ENCODE measurements around the gene CCK. TPM values are rescaled to one million over a fixed set of nuclear protein-coding genes. Genes with fewer than 3 reads are reported as not detected.
A peak's percentile ranks its signal among the peaks of the same experiment; 100 is the strongest.
"Not testable (repeated sequence)": the region's sequence is repeated elsewhere in the genome, so short reads cannot be mapped to it uniquely, and the experiment has no call there.

Gene CCK, protein sequence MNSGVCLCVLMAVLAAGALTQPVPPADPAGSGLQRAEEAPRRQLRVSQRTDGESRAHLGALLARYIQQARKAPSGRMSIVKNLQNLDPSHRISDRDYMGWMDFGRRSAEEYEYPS
- total RNA-seq (ENCODE audit: insufficient read depth, low replicate concordance): 12.8 TPM

DNA sequence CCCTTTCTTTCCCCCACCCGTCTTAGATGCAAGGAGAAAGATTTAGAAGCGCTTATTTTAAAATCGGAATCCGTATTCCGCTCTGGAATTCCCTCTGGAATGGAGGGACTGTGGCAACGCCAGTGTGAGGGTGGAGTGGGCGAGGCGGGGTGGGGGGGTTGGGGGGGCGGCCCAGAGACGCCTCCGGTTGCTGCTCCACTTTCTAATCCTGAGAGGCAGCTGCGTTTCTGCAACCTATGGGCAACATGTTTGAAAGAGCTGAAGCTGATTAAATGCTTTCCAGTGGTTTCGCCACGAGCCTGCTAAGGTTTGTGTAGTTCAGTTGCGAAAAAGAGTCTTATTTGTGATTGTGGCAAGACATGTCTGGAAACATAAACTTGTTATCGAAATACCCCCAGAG lies at the start of gene CCK:
Gene CCK, minus strand, starts transcription at position 101 of the 400 bp plus-strand sequence. CDS start 2,555 bp downstream, outside the sequence.
- DNase-seq (ENCODE audit: low spot score): no peak

DNA sequence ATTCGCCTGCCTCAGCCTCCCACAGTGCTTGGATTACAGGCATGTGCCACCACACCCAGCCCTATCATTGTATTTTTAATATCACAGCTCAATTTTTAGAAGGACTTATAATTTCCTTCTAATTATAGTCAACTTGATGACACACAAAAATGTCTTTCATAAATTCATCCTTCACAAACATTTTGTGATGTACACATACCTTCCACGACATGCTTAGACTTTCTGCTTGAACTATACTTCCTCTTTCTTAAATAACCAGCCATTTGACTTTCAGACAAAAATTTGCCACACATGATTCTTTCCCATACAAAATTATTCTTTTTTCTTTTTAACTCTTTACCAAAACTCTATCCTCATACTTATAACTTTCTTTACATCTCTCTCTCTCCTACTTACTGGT lies 48.4 kb upstream of the CCK start:
- DNase-seq (ENCODE audit: low spot score): no peak

DNA sequence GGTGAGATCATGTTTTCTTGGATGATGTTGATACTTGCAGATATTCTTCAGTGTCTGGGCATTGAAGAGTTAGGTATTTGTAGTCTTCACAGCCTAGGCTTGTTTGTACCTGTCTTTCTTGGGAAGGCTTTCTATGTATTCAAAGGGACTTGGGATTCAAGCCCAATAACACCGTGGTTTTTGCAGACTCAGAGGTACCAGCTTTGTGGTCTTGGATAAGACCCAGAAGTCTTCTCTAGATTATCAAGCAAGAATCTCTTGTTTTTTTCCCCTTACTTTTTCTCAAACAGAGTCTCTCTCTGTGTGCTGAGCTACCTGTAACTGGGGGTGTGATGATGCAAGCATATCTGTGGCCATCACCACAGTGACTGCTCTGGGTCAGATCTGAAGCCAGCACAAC lies 42.7 kb upstream of the CCK start:
- DNase-seq (ENCODE audit: low spot score): no peak

DNA sequence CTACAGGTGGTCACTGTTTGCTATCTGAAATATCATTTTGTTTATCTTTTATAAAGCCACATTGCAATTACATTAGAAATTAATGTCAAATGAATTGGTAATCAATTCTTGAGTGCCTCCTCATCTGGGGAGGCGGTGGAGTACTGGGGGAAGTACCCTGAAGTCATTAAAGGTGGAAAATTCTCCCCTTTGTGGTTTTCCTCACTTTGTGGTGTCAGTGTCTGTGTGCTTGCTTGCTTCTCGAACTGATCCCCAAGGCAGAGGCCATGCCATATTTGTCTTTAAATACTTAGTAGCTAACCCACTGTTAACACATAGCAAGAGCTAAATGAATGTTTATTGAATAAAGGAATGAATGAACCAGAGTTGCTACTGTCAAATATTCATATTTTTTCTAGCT lies 40.5 kb upstream of the CCK start:
- no peak for DNase-seq (ENCODE audit: low spot score)

DNA sequence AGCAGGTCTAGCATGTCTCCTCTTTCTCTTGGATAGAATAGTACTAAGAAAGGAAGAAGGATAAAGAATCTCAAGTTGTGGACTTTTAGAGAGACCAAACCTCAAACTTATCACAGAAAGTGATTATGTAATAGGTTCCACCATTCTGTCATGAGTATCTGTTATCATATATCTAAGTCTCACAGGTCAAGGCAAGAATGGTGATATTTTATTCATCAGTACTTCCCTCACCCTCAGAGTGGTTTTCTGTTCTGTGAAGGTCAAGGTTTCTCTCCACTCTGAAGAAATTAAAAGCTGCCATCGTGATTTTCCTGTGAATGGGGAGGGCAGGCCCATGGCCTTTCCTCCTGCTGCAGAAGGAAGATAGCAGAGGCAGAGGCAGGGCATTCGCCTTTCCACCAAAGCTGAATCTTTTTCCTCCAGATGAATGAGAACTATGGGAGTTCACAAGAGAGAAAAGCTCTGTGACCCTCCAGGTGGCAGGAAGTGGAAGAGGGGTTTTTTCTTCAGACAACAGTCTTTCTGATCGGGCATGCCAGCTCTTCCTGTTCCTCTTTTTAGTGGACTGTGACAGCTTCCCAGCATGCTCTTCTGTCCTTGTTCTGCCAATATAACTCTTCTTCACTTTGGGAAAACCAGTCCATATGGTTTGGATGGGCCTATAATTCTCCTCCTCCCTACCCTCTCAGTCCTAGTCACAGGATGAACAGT lies 37.1 kb upstream of the CCK start:
- DNase-seq (ENCODE audit: low spot score): no peak

DNA sequence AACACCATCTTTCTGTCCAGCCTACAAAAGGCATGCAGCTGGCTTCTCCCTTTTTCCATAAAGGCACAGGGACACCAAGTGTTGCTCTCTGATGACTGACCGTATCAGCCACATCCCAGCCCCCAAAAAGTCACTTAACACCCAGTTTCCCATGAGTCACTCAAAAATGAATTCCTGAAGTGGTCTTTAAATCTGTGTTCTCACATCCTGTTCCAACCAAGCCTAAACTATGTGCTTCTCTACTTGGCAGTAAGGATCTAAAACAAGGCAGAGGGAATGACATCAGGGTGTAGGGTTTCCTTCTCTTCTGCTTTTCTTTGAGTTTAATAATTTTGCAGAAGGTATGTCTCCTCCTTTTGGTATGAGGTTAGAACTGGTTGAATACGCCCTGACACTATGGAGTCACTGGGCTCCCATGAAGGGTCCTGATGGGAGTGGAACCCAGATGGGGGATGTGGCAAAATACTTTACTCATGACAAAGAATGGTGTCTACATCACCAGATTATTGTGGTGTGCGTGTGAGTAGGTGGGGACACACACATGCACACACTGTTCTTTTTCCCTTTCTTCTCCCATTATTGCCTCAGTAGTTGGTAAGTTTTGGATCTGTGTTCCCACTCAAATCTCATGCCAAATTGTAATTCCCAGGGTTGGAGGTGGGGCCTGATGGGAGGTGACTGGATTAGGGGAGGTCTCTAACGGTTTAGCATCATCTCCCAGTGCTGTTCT lies 35.6 kb upstream of the CCK start:
- DNase-seq (ENCODE audit: low spot score): no peak

DNA sequence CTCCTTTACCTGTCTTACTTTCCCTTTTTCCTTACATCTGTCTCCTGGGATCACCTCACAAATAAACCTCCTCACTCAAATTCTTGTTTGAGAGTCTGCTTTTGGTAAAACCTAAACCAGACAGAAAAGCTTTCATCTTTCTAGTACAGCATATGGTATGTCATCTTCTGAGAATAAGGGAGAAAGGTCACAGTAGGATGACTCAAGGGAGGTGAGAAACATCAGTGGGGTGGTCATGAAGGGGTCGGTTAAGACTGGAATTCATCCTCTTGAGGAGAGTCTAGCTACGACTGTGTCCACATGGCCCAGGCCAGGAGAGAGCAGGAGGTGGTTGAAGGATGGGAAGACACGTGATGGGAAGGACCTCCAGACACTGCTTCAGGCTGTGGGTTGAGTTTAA lies 34.8 kb upstream of the CCK start:
- no peak for DNase-seq (ENCODE audit: low spot score)

DNA sequence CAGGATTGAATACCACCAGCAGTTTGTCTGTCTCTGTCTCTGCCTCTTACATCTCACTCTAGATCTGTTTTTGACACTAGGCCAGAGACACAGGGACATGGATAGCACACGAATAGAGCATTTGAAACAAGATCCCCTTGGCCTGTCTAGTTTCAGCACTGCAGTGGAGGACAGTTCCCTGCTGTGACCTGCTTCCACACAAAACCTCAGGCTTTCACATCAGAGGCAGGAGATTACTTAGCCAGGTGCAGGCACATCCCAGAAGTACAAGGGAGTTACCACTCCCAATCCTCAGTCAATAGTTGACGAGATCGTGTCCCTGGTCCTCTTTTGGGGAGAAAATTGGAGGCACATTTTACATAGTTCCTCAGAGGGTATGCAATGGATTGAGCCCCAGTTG lies 34.0 kb upstream of the CCK start:
- peak; percentile 46 for DNase-seq (ENCODE audit: low spot score)

DNA sequence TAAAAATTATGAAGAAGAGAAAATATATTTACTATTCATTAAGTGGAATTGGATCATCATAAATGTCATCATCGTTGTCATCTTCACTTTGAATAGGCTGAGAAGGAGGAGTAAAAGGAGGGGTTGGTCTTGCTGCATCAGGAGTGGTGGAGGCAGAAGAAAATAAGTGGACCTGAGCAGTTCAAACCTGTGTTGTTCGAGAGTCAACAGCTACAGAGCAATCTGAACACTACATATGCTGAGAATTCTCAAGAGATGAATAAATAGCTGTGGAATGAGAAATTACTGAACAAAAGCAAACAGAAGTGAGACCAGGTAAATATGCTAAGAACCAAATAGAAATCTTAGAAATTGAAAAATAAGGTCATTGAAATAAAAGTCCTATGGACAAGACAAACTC lies 32.3 kb upstream of the CCK start:
- DNase-seq (ENCODE audit: low spot score): no peak

DNA sequence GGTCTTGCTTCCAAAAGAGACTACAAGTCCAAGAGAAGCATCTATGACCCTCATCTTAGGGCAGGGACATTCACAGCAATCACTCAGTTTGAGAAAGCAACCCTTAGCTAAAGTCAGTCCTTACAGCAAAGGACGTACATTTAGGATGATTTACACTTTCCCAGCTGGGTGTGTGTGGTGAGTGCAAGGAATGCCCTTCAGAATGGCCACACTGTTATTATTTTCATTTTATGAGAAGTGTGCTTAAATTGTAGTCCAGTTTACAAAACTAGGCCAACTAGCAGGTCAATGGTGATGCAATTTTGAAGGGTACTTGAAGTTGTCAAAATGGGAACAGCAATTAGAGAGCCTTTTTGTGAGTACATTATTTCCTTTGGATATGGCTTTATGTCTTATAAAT lies 26.0 kb upstream of the CCK start:
- DNase-seq (ENCODE audit: low spot score): no peak

DNA sequence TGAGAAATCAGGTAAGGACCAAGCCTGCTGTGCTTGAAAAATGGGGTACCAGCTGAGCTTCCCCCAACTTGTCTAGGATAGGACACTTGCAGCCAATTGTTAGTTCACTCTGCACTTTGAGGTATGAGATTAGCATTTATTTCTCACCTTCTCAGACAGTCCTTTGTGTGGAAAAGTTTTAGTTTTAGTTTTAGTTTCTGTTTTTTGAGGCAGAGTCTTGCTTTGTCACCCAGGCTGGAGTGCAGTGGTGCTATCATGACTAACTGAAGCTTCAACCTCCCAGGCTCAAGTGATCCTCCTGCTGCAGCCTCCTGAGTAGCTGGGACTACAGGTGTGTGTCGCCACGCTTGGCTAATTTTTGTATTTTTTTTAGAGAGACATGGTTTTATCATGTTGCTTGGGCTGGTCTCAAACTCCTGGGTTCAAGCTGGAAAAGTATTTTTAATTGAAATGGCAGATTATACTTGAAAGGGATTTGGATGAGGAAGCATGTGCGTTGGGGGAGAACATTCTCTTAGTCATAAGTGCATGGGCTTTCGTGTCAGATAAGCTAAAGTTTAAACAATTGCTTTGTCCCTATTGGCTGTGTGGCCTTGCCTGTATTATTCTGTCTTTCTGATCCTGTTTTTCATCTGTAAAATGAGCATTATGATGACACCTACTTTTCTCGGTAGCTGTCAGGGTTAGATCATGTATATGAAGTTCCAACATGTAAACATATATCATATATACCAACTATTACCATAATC lies 25.2 kb upstream of the CCK start:
- DNase-seq (ENCODE audit: low spot score): no peak

DNA sequence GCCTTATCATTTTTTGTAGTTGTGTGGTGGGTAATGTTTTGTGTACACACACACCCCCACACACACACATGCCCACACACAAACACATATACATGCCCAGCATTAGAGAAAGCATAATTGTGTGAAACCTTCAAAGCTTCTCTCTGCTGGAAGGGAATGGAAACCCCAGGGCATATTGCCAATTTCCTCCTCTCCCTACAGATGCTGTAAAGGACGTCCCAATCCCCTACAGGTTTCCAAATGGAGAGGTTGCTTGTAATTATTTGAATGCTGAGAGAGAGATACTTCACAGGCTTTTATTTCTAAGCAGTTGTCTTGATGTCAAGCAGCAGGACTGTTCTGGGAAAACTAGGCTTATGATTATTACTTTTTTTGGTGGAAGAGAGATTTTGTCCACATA lies 23.0 kb upstream of the CCK start:
- no peak for DNase-seq (ENCODE audit: low spot score)

DNA sequence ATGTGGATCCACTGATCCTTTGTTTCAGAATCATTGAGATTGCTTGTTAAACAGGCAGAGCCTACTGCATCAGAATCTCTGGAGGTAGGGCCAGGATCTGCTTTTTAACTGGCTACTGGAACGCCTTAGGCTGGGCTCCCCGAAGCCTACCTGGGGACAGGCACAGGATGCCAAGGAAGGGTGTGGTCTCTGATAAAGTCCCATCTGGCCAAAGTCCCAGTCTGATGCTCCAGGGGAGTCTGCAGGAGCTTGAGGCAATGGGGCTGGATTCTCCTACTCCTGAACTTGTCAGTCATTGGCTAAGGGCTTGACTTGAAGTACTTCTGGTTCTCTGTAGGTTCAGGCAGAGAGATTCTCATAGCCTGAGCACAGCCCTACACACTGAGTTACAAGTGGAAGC lies 22.4 kb upstream of the CCK start:
- no peak for DNase-seq (ENCODE audit: low spot score)

DNA sequence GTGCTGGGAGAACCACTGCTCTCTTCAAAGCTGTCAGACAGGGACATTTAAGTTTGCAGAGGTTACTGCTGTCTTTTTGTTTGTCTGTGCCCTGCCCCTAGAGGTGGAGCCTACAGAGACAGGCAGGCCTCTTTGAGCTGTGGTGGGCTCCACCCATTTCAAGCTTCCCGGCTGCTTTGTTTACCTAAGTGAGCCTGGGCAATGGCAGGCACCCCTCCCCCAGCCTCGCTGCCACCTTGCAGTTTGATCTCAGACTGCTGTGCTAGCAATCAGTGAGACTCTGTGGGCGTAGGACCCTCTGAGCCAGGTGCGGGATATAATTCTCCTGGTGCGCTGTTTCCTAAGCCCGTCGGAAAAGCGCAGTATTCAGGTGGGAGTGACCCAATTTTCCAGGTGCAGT lies 21.4 kb upstream of the CCK start:
- not testable (repeated sequence) for DNase-seq (ENCODE audit: low spot score)

DNA sequence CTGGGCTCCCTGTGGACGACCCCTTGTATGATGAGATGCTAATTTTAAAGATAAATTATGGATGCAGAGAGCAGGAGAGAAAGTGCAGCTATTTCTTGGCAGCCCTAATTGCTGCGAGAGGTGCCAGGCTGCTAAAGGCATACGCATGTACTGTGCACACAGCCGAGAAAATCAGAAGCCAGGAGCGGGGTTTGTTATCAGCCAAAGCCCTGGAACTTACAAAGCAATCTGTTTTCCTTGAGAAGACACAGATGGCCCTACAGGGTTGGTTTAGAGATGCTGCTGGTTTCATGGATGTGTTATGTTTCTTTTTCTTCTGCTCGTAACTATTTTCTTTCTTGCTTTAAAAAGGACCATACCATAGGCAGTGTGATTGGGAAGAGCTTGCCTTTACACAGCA lies 11.7 kb upstream of the CCK start:
- peak; percentile 95 for DNase-seq (ENCODE audit: low spot score)

DNA sequence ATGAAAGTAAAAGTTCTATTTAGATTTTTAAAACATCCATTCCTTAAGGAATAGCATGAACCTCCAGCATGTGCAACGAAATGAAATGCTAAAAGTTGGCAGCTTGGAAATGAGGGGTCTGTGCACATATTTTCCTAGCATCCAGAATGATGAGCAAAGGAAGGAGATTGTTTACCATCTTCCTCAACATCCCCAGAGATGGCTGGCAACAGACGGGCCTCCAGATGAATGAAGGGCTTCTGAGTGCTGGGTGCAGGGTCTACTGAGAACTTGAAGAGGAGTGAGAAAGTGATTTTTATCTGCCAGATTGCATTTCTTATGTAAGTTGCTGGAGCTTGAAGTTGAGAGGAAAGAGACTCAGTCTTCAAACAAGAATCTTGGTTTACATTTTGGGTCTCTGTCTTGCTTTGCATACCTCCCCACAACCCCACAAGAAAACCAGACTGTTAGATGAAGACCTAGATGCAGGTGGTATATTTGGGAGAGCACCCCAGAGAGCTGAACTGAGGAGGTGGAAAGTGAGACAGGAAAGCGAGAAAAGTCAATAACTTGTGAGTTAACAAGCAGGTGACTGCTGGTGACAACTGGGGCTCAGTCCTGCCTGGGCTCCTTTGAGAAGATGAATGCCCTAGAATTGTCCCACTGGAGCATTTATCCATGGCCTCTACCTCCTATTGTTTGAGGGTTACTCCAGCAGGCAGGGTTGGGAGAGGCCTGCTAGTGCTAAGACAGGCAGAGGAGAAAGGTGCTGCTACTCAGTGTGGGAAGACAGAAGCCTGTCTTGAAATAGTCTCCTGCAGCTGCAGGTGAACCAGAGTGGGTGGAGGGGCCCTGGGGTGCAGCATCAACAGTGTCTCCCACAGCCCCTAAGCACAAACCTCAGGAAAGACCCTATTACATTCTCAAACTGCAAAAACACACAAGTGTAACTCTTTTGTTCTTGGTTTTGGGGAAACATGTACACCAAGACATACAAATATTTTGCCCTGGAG lies 10.5 kb upstream of the CCK start:
- DNase-seq (ENCODE audit: low spot score): no peak

DNA sequence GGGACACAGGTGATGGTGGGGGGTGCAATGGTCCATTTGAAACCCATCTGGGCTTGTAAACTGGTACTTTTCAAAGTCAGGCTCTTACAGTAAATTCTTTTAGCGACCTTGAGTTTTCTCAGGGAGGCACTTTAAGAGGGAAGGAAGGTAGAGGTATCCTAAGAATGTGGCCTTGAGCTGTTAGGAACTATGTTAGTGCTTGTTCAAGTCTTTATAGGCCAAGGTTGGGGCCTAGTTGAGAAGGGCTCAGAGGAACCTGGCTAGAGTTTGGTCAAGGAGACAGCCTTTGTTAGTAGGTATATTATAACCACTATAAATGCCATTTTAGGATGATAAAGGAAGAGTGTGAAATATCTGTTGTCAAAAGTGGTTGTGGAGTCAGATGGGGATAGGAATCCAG lies 9.2 kb upstream of the CCK start:
- DNase-seq (ENCODE audit: low spot score): no peak

DNA sequence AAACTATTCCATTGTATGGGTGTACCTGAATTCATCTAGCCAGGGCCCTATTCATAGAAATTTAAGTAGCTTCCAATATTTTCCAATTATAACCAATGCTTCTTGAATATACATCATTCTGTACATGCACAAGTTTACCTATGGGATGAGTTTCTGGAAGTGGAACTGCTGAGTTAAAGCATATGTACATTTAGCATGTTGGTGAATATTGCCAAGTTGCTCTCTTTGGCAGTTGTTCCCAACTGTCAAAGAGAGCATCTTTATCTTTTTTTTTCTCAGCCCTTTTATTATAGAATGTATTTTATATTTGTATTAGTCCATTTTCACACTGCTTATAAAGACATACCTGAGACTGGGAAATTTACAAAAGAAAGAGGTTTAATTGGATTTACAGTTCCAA lies 8.3 kb upstream of the CCK start:
- no peak for DNase-seq (ENCODE audit: low spot score)

DNA sequence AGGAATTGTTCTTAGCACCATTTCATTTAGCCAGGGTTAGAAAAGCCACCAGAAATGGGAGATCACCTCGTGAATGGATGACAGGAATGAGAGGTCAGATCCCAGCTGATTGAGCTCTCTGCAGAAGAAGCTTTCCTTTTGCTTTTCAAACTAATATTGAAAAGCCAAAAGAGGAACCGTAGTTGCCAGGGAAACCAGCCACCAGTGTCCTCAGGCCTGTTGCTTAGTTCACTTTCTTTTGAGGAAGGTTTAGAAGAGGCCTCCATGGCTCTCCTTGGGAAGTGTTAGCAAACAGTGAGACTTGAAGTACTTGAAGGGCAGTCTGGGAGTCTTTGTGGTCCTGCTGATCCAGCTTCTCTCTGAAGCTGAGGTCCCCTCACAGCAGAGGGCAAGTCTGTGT lies 7.4 kb upstream of the CCK start:
- no peak for DNase-seq (ENCODE audit: low spot score)

DNA sequence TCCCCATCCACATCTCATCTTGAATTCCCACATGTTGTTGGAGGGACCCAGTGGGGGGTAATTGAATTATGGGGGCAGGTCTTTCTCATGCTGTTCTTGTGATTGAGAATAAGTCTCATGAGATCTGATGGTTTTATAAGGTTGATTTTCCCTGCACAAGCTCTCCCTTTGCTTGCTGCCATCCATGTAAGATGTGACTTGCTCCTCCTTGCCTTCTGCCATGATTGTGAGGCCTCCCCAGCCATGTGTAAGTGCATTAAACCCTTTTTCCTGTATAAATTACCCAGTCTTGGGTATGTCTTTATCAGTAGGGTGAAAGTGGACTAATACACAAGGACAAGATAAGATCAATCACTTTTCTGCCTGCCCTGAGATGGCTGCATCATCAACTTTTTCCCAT lies 5.8 kb upstream of the CCK start:
- no peak for DNase-seq (ENCODE audit: low spot score)

DNA sequence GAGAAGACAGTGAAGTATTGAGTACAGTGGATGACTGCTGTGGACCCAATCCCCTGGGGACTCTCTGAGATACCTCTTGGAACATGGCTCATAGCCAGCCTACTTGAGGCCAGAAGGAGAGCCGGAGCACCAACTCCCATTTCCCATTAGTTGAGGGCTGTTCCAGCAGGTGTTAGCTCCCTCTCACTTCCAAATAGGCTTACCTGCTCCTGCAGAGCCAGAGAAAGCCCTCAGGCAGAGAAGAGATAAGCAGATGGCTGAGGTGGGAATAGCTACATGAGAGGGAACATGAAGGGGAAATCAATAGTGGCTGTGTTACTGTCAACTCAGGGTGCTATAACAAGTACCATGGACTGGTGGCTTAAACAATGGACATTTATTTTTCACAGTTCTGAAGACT lies 4.6 kb upstream of the CCK start:
- DNase-seq (ENCODE audit: low spot score): no peak
